Left lobe of liver (tissue), 2 donors: ENCODE results near the gene UBC. TPM values are rescaled to one million over a fixed set of nuclear protein-coding genes. Genes with fewer than 3 reads are reported as not detected.
"Not testable (repeated sequence)": the region's sequence is repeated elsewhere in the genome, so short reads cannot be mapped to it uniquely, and the experiment has no call there.

Experiments used
- ATAC-seq: fragments of 200-7000 bp; cut with Tn5 transposase; one replicate; pipeline ENCODE4 v1.9.1; 2020; ENCODE audit warnings: mild to moderate bottlenecking, moderate library complexity
- DNase-seq: peaks from one replicate; pipeline ENCODE4 v3.0.0-alpha.2; 2020; ENCODE audit warnings: low spot score
- total RNA-seq: library from RNA; stranded (reverse); gene quantifications from one replicate; pipeline ENCODE4 v1.2.1, GENCODE V29; 2021
- donor health status: DM: no; HTN: no; CAD: no; lungs with moderate emphysema.
- donor health status: DM: no; HTN: yes; CAD: no.

The UBC gene
- total RNA-seq, 1 donor from 2014 or later = 436 TPM

GRCh38 chr12:124893792-124894516 is 20.5 kb downstream of the UBC start:
- ATAC-seq (no peak), DNase-seq (no peak)

DNA sequence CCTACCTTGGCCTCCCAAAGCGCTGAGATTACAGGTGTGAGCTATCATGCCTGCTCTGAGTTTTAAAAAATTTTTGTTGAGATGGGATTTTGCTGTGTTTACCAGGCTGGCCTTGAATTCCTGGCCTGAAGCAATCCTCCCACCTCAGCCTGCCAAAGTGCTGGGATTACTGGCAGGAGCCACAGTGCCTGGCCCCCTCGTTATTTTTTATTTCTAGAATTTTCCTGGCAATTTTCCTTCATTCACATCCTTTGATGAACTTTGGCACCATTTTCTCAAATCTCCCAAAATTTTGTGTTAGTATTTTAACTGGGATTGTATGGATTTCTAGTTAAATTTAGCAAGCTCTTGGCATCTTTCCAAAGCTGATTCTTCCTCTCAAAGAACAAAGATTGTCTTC is 26.2 kb downstream of the UBC start:
- DNase-seq (peak; percentile 72), ATAC-seq (peak; percentile 79)

GRCh38 chr12:124887766-124888165 is 26.7 kb downstream of the UBC start:
- not testable (repeated sequence) for ATAC-seq, DNase-seq

- peak; percentile 51 for ATAC-seq
- DNase-seq = no peak
These were observed 29.6 kb downstream of the UBC start for GRCh38 chr12:124884587-124885438.

GRCh38 chr12:124883263-124884130 is 31.0 kb downstream of the UBC start:
- DNase-seq = no peak
- ATAC-seq = no peak

- DNase-seq = no peak
These were observed 33.3 kb downstream of the UBC start for GRCh38 chr12:124881123-124881522.

DNA sequence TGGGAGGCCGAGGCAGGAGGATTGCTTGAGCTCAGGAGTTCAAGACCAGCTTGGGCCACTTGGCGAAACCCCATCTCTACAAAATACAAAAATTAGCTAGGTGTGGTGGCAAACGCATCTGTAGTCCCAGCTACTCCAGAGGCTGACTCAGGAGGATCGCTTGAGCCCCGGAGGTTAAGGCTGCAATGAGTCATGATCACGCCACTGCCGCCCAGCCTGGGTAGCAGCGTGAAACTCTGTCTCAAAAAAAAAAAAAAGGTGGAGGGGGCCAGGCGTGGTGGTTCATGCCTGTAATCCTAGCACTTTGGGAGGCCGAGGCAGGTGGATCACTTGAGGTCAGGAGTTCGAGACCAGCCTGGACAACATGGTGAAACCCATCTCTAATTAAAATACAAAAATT is 34.1 kb downstream of the UBC start:
- ATAC-seq, DNase-seq: not testable (repeated sequence)

More at GRCh38 chr12:124881123-124881522, 33.3 kb downstream of the UBC start:
- ATAC-seq = peak; percentile 9

DNA sequence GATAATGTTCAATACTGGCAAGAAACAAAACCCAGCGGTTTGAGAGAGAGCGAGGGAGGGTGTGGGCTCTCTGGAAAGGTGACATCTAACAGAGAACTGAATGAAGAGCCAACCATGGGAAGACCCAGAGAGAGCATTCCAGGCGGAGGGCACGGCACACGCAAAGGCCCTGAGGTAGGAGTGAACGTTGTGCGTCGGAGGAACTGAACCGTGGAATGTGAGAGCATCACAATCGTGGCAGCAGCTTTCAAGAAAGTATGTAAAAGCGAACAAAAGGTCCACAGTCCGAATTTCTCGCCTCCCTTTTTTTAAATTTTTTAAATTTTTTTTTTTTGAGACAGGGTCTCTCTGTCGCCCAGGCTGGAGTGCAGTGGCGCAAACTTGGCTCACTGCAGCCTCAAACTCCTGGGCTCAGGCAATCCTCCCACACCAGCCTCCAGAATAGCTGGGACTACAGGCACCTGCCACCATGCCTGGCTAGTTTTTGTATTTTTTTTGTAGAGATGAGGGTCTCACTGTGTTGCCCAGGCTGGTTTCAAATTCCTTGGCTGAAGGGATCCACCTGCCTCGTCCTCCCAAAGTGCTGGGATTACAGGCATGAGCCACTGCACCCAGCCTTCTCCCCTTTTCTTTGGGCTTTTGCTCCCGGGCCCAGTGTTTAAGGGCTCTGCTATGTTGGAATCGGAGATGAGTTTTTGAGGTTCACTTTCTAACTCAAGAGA is 35.5 kb downstream of the UBC start:
- ATAC-seq = peak; percentile 5
- DNase-seq = no peak

DNA sequence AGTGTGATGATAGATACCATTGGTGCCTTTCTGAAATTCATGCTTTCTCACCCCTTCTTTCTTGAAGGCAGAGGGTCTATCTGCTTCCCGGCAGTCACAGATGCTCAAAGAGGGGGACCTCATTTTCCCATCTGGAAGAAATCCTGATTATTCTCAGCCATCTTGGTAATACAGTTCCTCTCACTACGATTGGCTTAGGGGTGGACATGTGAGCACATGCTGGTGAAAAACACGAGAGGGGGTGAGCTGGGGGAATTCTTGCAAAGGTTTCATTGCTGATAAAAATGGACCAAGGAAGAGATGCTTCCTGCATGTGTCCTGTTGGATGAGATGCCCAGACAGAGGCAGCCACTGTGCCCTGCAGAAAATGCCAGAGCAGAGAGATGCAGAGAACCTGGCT is 37.0 kb downstream of the UBC start:
- ATAC-seq = no peak
- DNase-seq = no peak

DNA sequence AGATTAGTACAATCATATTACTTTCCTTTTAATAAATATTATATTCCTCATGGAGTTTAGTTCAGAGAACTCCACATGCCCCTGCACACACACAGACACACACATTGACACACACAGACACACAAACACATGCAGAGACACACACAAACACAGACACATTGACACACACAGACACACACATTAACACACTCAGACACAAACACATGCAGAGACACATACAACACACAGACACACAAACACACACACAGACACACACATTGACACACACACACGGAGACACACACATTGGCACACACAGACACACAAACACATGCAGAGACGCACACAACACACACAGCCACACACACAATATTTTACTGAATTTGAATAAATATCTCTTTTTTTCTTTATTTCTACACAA is 38.3 kb downstream of the UBC start:
- DNase-seq = no peak
- ATAC-seq = no peak

- ATAC-seq (peak; percentile 4), DNase-seq (no peak)
These were observed 38.7 kb downstream of the UBC start for GRCh38 chr12:124875803-124876132.

DNA sequence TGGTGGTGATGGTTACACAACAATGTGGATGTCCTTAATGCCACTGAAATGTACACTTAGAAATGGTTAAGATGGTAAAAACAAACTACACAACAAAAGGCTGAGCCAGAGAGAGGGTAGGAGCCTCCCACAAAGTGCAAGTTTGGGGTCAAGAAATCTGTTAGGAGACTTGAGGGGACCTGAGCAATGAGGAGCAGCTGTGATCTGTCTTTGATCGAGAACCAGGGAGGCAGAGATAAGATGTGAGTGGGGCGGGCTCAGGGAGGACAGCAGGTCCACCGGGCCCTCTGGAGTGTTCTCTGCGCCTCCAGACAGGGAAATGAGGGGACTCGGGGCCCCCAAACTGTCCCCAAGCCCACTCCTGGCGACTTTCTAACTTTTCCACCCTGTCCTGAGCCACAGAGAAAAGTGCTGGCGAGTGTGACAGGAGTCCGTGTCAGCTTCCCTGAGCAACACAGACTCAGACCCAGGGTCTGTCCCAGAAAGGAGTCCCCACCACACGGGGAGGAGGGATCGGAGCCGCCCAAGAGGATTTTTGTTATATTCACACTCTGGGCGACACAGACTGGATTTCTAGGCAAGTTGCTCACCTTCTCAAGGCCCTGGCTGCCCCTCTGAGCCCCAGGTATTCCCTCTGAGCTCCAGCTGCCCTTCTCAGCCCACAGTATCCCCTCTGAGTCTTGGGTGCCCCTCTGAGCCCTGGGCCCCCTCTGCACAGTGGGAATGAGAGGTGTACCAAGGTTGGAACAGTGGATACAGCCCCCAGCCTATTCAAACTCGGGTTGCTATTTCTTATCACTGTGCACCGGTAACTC is 39.3 kb downstream of the UBC start:
- ATAC-seq = no peak
- DNase-seq = no peak

DNA sequence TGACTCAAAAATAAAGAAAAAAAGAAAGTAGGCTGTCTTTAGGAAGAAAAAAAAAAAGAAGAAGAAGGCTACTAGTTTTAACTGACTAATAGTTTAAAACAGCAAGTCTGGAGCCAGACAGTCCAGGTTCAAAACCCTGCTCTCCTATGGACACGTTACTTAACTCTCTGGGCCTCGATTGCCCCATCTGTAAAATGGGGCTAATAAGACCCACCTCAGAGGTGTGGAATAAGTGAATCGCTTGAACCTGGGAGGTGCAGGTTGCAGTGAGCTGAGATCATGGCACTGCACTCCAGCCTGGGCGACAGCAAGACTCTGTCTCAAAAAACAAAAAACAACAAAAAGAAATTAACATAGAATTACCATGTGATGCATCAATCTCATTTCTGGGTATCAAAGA is 40.3 kb downstream of the UBC start:
- ATAC-seq = no peak
- no peak for DNase-seq

DNA sequence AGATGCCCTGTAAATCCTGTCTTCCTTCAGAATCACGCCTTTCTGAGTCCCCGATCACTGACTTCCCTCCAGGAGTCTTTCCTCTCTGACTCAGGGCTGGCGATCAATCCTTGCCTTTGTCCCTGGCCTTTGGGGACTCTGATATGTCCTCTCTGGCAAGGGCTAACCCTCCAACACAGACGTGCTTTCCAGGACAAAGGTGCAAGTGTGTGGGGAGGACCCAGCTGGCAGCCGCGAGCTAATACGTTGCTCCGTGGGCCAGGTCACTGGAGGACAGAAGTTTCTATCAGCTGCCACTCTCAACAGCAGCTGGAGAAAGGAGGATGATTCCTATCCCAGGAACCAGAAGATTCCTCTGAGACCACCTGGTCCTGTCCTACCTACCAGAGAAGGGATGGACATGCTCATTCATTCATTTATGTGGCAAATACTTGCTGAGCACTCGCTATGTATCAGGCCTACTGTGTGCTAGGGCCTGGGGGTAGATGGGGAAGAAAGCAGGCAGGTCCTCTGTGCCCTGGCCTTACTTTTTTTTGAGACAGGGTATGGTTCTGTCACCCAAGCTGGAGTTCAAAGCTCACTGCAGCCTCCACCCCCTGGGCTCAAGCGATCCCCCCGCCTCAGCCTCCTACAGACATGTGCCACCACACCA is 42.3 kb downstream of the UBC start:
- ATAC-seq = peak; percentile 77
- DNase-seq = peak; percentile 78

DNA sequence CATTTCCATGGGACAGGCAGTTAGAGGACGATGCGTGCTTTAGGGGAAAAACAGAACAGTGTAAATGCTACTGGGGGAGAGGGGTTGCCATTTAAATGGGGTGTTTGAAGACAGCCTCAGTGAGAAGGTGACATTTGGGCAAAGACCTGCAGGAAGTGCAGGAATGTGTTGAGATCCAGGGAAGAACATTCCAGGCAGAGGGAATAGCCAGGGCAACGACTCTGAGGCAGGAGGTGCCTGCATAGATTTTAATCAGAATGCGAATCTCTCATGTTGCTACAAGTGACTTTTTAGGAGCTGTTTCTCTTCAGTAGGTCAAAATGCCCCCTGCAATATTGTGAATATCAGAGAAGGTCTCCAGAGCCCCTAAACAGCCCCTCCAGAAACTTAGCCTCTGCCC is 43.2 kb downstream of the UBC start:
- DNase-seq (no peak), ATAC-seq (no peak)

GRCh38 chr12:124870515-124870914 is 43.9 kb downstream of the UBC start:
- ATAC-seq (no peak), DNase-seq (no peak)

- DNase-seq (no peak), ATAC-seq (no peak)
These were observed 45.3 kb downstream of the UBC start for GRCh38 chr12:124869059-124869665.

GRCh38 chr12:124868252-124869058 is 46.0 kb downstream of the UBC start:
- DNase-seq (no peak), ATAC-seq (no peak)
